ENCODE measurements around the gene SLC49A4. TPM values are rescaled to one million over a fixed set of nuclear protein-coding genes. Genes with fewer than 3 reads are reported as not detected.

The SLC49A4 gene
- total RNA-seq, 1 experiment from 2014 or later, result 10.2 TPM

DNA sequence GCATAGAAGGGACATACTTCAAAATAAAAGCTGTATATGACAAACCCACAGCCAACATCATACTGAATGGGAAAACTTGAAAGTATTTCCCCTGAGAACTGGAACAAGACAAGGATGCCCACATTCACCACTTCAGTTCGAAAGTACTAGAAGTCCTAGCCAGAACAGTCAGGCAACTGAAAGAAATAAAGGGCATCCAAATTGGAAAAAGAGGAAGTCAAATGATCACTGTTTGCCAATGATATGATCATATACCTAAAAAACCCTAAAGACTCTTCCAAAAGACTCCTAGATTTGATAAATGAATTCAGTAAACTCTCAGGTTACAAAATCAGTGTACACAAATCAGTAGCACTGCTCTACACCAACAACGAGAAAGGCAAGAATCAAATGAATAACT is 40.7 kb downstream of the SLC49A4 start (continued):
- TF ChIP-seq FOXK1 (CRISPR knock-in tag; IDR thresholded peaks at IDR 0.05) (no peak), ZNF219 (CRISPR knock-in tag; IDR thresholded peaks at IDR 0.05; ENCODE audit: borderline replicate concordance) (no peak), NR3C1 (CRISPR knock-in tag; conservative IDR thresholded peaks at IDR 0.05; ENCODE audit: low read depth) (no peak), GABPB1 (CRISPR knock-in tag; IDR thresholded peaks at IDR 0.05) (no peak), CREM (CRISPR knock-in tag; IDR thresholded peaks at IDR 0.05) (no peak), RELA (CRISPR knock-in tag; IDR thresholded peaks at IDR 0.05; ENCODE audit: borderline replicate concordance) (no peak)
- TF ChIP-seq, protein P1, sequence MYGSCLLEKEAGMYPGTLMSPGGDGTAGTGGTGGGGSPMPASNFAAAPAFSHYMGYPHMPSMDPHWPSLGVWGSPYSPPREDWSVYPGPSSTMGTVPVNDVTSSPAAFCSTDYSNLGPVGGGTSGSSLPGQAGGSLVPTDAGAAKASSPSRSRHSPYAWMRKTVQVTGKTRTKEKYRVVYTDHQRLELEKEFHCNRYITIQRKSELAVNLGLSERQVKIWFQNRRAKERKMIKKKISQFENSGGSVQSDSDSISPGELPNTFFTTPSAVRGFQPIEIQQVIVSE (CRISPR knock-in tag; IDR thresholded peaks at IDR 0.05; ENCODE audit: borderline replicate concordance), result no peak
- TF ChIP-seq, protein P2, sequence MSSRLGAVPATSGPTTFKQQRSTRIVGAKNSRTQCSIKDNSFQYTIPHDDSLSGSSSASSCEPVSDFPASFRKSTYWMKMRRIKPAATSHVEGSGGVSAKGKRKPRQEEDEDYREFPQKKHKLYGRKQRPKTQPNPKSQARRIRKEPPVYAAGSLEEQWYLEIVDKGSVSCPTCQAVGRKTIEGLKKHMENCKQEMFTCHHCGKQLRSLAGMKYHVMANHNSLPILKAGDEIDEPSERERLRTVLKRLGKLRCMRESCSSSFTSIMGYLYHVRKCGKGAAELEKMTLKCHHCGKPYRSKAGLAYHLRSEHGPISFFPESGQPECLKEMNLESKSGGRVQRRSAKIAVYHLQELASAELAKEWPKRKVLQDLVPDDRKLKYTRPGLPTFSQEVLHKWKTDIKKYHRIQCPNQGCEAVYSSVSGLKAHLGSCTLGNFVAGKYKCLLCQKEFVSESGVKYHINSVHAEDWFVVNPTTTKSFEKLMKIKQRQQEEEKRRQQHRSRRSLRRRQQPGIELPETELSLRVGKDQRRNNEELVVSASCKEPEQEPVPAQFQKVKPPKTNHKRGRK (CRISPR knock-in tag; IDR thresholded peaks at IDR 0.05; ENCODE audit: borderline replicate concordance), result no peak

DNA sequence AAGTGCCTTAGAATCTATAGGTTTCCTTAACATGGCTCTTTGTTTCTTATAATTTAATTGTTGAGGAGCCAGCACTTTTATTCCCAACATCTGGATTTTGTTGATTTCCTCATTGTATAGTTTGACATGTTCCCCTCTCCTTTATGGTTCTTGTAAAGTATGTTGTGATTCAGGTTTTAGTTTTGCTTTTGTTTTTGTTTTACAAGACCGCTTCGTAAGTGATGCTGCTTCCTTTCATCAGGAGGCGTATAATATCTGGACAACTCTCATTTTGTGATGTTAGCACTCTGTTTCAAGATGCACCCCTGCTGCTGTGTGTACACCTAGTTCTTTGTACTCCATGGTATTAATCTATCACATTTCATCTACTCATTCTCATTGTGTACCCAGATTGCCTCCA is 48.7 kb downstream of the SLC49A4 start:
- Mint-ChIP-seq H3K9me3 (no peaks in the 10 kb centered on the region), H3K4me1 (no peaks in the 10 kb centered on the region), H3K27me3 (ENCODE audit: low read depth) (no peaks in the 10 kb centered on the region), H3K36me3 (no peaks in the 10 kb centered on the region), H3K4me3 (no peak overlapping the region), H3K27ac (no peak overlapping the region)
- DNase-seq (ENCODE audit: low spot score), result no peak
- CTCF ChIA-PET, result no interaction called here
- POLR2A ChIA-PET, result no interaction called here
- ATAC-seq, result no peak
- no peak for TF ChIP-seq SMAD4 (CRISPR knock-in tag; IDR thresholded peaks at IDR 0.05)
- TF ChIP-seq, protein P3, sequence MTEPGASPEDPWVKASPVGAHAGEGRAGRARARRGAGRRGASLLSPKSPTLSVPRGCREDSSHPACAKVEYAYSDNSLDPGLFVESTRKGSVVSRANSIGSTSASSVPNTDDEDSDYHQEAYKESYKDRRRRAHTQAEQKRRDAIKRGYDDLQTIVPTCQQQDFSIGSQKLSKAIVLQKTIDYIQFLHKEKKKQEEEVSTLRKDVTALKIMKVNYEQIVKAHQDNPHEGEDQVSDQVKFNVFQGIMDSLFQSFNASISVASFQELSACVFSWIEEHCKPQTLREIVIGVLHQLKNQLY (CRISPR knock-in tag; IDR thresholded peaks at IDR 0.05), result no peak
- no peak for TF ChIP-seq NFYB (CRISPR knock-in tag; conservative IDR thresholded peaks at IDR 0.05; ENCODE audit: low read depth)
- TF ChIP-seq, protein P4, sequence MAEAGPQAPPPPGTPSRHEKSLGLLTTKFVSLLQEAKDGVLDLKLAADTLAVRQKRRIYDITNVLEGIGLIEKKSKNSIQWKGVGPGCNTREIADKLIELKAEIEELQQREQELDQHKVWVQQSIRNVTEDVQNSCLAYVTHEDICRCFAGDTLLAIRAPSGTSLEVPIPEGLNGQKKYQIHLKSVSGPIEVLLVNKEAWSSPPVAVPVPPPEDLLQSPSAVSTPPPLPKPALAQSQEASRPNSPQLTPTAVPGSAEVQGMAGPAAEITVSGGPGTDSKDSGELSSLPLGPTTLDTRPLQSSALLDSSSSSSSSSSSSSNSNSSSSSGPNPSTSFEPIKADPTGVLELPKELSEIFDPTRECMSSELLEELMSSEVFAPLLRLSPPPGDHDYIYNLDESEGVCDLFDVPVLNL (CRISPR knock-in tag; IDR thresholded peaks at IDR 0.05; ENCODE audit: borderline replicate concordance, low read depth), result no peak
- no peak for TF ChIP-seq FOXP1 (CRISPR knock-in tag; IDR thresholded peaks at IDR 0.05; ENCODE audit: borderline replicate concordance)
- TF ChIP-seq, protein P5, sequence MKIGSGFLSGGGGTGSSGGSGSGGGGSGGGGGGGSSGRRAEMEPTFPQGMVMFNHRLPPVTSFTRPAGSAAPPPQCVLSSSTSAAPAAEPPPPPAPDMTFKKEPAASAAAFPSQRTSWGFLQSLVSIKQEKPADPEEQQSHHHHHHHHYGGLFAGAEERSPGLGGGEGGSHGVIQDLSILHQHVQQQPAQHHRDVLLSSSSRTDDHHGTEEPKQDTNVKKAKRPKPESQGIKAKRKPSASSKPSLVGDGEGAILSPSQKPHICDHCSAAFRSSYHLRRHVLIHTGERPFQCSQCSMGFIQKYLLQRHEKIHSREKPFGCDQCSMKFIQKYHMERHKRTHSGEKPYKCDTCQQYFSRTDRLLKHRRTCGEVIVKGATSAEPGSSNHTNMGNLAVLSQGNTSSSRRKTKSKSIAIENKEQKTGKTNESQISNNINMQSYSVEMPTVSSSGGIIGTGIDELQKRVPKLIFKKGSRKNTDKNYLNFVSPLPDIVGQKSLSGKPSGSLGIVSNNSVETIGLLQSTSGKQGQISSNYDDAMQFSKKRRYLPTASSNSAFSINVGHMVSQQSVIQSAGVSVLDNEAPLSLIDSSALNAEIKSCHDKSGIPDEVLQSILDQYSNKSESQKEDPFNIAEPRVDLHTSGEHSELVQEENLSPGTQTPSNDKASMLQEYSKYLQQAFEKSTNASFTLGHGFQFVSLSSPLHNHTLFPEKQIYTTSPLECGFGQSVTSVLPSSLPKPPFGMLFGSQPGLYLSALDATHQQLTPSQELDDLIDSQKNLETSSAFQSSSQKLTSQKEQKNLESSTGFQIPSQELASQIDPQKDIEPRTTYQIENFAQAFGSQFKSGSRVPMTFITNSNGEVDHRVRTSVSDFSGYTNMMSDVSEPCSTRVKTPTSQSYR (CRISPR knock-in tag; IDR thresholded peaks at IDR 0.05), result no peak
- no peak for TF ChIP-seq HMGA2 (CRISPR knock-in tag; IDR thresholded peaks at IDR 0.05)
- no peak for TF ChIP-seq GRHL2 (CRISPR knock-in tag; IDR thresholded peaks at IDR 0.05; ENCODE audit: insufficient replicate concordance, severe bottlenecking)
- TF ChIP-seq, protein P6, sequence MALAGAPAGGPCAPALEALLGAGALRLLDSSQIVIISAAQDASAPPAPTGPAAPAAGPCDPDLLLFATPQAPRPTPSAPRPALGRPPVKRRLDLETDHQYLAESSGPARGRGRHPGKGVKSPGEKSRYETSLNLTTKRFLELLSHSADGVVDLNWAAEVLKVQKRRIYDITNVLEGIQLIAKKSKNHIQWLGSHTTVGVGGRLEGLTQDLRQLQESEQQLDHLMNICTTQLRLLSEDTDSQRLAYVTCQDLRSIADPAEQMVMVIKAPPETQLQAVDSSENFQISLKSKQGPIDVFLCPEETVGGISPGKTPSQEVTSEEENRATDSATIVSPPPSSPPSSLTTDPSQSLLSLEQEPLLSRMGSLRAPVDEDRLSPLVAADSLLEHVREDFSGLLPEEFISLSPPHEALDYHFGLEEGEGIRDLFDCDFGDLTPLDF (CRISPR knock-in tag; IDR thresholded peaks at IDR 0.05), result no peak
- no peak for TF ChIP-seq FOXJ3 (CRISPR knock-in tag; IDR thresholded peaks at IDR 0.05; ENCODE audit: borderline replicate concordance)
- TF ChIP-seq, protein P7, sequence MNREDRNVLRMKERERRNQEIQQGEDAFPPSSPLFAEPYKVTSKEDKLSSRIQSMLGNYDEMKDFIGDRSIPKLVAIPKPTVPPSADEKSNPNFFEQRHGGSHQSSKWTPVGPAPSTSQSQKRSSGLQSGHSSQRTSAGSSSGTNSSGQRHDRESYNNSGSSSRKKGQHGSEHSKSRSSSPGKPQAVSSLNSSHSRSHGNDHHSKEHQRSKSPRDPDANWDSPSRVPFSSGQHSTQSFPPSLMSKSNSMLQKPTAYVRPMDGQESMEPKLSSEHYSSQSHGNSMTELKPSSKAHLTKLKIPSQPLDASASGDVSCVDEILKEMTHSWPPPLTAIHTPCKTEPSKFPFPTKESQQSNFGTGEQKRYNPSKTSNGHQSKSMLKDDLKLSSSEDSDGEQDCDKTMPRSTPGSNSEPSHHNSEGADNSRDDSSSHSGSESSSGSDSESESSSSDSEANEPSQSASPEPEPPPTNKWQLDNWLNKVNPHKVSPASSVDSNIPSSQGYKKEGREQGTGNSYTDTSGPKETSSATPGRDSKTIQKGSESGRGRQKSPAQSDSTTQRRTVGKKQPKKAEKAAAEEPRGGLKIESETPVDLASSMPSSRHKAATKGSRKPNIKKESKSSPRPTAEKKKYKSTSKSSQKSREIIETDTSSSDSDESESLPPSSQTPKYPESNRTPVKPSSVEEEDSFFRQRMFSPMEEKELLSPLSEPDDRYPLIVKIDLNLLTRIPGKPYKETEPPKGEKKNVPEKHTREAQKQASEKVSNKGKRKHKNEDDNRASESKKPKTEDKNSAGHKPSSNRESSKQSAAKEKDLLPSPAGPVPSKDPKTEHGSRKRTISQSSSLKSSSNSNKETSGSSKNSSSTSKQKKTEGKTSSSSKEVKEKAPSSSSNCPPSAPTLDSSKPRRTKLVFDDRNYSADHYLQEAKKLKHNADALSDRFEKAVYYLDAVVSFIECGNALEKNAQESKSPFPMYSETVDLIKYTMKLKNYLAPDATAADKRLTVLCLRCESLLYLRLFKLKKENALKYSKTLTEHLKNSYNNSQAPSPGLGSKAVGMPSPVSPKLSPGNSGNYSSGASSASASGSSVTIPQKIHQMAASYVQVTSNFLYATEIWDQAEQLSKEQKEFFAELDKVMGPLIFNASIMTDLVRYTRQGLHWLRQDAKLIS (CRISPR knock-in tag; IDR thresholded peaks at IDR 0.05; ENCODE audit: borderline replicate concordance), result no peak
- TF ChIP-seq, protein P8, sequence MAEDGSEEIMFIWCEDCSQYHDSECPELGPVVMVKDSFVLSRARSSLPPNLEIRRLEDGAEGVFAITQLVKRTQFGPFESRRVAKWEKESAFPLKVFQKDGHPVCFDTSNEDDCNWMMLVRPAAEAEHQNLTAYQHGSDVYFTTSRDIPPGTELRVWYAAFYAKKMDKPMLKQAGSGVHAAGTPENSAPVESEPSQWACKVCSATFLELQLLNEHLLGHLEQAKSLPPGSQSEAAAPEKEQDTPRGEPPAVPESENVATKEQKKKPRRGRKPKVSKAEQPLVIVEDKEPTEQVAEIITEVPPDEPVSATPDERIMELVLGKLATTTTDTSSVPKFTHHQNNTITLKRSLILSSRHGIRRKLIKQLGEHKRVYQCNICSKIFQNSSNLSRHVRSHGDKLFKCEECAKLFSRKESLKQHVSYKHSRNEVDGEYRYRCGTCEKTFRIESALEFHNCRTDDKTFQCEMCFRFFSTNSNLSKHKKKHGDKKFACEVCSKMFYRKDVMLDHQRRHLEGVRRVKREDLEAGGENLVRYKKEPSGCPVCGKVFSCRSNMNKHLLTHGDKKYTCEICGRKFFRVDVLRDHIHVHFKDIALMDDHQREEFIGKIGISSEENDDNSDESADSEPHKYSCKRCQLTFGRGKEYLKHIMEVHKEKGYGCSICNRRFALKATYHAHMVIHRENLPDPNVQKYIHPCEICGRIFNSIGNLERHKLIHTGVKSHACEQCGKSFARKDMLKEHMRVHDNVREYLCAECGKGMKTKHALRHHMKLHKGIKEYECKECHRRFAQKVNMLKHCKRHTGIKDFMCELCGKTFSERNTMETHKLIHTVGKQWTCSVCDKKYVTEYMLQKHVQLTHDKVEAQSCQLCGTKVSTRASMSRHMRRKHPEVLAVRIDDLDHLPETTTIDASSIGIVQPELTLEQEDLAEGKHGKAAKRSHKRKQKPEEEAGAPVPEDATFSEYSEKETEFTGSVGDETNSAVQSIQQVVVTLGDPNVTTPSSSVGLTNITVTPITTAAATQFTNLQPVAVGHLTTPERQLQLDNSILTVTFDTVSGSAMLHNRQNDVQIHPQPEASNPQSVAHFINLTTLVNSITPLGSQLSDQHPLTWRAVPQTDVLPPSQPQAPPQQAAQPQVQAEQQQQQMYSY (CRISPR knock-in tag; IDR thresholded peaks at IDR 0.05), result no peak
- no peak for TF ChIP-seq SP1 (CRISPR knock-in tag; conservative IDR thresholded peaks at IDR 0.05)
